NCI-H2107 (cell line): ENCODE measurements around the gene KIF3C.
"Not testable (repeated sequence)": the region's sequence is repeated elsewhere in the genome, so short reads cannot be mapped to it uniquely, and the experiment has no call there.

ENCODE experiments used
- DNase-seq: peaks from one replicate; lab custom pipeline; 2025; lab: John Stamatoyannopoulos, UW

Gene KIF3C

DNA sequence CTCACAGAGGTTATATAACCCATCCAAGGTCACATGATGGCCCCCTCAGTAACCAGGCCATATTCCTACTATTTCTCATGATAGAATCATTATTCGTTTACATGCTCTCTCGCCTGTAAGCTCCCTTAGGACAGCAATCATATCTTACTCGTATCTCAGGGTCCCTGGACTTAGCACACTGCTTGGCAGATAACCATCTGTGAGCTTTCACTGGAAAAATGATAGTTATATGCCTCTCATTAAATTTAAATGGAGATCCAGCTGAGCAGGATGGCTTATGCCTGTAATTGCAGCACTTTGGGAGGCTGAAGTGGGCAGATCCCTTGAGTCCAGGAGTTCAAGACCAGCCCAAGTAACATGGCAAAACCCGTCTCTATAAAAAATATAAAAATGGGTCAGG, 21.9 kb downstream of the KIF3C start:
- no peak for DNase-seq

DNA sequence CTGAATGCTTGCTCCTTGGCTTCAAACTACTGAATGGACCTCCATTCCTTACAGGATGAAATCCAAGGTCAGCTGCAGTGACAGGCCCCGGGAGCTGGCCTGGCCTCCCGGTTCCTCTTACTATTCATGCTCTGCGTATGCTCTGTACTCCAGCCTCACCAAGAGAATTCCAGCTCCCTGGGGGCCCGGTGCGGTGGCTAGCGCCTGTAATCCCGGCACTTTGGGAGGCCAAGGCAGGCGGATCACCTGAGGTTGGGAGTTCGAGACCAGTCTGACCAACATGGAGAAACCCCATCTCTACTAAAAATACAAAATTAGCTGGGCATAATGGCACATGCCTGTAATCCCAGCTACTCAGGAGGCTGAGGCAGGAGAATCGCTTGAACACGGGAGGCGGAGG, 23.7 kb downstream of the KIF3C start:
- DNase-seq: not testable (repeated sequence)

DNA sequence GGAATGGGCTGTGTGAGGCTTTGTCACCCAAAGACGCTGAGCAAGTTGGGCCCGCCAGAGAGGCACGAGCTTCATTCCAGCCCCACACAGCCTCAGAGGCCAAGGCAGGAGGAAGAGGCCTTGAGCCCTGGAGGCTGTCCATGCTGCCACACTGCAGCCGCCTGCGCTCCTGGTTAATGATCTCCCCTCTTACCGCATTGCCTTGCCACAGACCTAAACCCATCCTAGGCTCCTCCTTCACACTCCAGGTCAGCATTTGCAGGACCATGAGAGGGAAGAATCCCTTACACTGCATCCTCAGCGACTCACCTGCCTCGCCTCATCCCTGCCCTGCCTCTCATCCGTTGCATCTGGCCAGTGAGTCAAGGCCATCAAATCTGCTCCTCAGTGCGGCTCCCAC, 24.6 kb downstream of the KIF3C start:
- DNase-seq: no peak

DNA sequence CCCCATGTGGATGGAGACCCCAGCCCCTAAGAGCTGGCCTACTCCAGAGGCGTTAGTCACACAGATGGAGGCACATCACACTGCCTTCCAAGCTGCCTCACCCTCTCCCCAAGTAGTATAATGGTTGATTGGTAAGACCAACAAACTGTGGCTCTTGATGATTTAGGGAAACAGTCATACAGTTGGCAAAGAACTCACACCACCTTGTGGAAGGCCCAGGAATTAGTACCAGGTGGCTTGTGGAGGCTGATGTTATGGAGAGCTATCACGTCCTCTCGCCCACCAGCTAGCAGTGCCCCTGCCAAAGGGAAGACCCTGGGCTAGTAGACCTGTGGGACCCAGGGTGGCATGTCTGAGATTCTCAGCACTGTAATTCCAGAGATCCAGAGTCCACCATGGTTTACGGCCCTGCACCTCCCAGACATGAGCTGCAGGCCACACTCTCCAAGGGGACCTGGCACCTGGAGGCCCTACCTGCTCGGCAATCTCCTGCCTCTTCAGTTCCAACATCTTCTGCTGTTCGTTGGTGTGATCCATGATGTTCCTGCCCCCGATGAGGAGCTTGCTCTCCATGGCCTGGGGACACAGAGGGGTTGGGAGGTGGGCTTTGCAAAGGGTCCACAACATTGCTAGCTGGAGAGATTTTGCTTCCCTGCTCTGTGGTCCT, 26.3 kb downstream of the KIF3C start:
- DNase-seq: no peak

DNA sequence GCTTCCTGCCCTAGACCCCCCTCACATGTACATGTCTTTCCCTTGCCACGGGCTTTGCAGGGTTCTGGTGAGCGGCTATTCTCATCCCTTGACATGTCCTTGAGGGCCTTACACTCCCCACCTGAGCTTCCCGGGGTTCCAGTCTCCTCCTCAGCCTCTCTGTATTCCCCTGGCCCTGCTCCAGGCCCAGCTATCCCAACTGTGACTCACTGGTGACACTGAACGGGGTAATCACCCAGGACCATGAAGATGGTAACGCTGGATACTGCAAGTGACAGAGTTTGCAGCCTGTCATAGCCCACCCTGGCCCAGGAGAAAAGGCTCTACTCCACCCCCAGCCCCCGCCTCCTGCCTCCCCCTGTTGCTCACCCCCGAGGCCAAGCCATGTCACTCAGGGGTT, 27.3 kb downstream of the KIF3C start:
- no peak for DNase-seq

DNA sequence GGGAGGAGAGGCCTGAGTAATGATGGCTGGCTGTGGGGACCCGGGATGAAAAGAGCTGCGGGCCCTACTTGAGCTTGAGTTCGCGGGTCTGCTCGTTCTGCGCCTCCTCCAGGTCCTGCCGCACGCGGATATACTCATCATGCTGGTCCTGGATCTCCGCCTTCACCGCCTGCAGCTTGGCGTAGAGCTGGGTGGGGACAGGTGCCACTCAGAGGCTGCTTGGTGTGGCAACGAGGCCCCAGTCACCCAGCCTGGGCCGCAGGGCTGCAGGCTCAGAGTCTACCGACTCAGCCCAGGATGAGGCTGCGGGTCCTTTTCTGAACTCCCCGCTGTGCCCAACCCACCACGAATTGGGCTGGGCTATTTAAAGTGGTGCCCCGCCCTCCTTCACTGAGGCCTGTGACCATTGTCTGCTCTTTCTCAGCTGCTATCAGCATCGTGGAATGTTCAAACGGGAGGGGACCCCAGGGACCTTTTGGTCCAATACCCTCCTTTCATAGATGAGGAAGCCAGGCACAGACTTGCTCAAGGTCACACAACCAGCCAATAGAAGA, 28.0 kb downstream of the KIF3C start:
- no peak for DNase-seq

DNA sequence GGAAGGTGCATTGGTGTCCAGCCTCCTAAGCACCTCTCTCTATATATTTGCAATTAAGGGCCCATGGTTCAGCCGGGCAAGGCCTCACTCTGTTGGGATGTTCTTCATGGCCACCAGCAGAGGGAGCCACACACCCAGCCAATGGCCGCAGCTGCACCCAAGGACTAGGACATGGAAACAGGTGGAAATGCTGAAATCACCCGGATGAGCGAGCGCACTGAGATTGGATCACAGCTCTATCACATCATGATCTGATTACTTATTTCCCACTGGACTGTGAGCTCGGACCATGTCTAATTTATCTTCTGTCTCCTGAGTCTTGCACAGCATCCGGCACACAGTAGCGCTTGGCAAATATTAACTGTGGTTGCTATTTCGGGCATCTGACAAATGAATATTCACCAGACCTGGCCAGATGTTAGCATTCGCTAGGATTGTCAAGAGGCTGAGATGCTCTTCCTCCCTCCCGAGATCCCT, 31.2 kb downstream of the KIF3C start:
- DNase-seq: peak; percentile 82

DNA sequence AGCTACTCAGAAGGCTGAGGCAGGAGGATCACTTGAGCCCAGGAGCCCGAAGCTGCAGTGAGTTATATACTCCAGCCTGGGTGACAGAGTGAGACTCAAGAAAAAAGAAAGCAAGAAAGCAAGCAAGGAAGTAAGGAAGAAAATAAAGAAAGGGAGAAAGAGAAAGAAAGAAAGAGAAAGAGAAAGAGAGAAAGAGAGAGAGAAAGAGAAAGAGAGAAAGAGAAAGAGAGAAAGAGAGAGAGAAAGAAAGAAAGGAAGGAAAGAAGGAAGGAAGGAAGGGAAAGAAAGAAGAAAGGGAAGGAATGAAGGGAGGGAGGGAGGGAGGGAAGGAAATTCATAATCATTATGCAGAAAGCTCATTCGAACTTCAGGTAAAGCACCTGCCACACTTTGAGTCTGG, 33.9 kb downstream of the KIF3C start:
- DNase-seq: no peak

DNA sequence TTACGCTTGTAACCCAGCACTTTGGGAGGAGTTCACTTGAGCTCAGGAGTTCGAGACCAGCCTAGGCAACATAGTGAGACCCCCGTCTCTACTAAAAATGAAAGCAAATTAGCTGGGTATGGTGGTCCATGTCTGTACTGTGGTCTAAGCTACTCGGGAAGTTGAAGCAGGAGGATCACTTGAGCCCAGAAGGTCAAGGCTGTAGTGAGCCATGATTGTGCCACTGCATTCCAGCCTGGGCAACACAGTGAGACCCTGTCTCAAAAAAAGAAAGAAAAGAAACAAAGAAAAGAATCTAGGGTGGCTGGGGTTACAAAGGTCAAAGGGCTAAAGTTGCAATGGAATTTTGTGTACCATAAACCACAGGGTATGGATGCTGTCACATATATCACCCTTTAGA, 41.3 kb downstream of the KIF3C start:
- no peak for DNase-seq

DNA sequence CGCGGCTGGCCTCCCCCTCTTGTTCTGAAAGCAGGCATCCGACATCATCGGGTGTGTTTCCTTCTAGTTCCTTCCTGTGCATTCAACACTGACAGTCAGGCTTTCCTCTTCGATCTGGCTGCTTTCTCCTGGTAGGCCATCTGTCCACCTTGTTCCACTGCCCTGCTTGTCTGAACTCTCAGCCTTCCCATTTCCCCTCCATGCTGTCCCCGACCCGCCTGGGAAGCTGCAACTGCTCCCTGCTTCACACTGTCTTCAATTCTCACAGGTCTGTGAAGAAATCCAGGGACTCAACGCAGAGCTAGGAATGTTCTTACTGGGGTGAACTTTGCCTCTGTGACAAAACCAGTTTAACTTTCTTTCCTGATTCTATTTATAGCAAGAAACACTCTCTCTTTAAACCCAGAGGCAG, 43.0 kb downstream of the KIF3C start:
- DNase-seq: no peak

DNA sequence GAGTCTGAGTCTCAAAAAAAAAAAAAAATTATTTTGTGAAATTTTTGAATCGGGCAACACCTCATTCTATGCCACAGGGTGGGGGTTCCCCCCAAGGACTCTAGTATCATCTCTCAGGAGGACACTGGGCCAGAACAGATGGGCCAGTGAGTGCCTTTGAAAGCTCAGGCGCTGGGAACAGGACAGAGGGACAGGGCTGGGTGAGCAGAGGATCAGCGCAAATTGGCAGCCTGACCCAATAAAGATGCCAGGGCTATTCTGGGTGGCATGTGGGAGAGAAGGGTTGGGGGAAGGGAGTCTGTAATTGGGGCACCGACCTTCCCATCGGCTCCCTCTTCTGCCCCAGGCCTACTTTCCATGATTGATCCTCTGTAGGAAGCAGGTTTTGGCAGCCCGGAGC, 44.0 kb downstream of the KIF3C start:
- DNase-seq: no peak

DNA sequence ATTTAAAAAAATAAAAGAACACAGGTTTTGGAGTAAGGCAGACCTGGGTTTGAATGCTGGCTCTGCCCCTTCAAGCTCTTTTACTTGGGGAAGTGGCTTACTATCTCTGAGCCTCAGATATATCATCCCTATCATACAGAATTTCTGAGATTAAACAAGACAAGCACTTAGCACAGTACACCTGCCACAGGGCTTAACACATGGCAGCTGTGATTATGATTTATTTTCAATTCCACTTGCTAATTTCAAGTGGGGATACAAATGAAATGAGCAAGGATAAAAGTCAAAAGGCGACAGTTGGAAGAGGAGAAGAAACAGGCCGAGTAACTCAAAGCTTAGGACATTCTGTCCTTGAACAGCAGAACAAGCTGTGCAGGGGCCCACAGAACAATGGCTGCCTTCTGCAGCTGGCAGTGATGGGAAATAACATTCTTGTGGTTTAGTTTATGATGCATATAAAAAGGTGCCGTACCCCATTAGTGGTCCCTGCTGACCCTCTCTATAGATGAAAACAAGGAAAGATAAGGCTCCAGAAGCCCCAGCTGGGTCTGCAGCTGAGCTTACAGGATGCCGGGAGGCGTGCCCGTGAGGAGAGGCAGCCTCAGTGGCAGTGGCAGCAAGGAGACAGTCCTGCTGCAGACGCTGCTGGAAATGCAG, 45.3 kb downstream of the KIF3C start:
- peak; percentile 40 for DNase-seq

DNA sequence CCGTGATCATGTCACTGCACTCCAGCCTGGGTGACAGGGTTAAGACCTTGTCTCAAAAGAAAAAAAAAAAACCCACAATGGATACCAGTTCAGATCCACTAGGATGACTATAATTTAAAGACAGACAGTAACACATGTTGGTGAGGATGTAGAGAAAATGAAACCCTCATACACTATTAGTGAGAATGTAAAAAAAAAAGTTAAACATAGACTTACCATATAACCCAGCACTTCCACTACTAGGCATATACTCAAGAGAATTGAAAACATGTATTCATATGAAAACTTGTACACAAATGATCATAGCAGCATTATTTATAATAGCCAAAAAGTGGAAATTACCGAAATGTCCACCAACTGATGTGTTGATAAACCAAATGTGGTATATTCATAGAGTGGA, 48.7 kb downstream of the KIF3C start:
- DNase-seq: no peak

DNA sequence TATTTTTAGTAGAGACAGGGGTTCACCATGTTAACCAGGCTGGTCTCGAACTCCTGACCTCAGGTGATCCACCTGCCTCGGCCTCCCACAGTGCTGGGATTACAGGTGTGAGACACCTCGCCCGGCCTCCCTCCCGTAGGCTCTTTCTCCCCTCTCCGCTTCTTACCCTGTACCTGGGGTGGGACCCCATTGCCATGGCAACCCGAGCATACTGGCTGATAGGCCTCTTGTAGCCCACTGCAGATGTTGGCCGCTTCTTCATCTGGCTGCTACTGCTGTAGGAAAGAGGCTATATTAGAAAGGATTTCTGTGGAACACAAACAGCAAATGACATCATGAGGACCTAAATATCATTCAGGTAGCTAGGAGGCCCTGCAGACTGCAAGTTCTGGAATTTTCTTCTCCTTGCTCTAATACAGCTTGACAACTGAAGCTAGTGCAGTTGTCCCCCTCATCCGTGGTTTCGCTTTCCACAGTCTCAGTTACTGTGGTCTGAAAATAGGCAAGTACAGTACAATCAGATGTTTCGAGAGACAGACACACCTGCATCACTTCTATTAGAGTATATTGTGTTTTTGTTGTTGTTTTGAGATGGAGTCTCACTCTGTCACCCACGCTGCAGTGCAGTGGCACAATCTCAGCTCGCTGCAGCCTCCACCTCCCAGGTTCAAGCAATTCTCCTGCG, 52.4 kb downstream of the KIF3C start:
- DNase-seq: no peak

DNA sequence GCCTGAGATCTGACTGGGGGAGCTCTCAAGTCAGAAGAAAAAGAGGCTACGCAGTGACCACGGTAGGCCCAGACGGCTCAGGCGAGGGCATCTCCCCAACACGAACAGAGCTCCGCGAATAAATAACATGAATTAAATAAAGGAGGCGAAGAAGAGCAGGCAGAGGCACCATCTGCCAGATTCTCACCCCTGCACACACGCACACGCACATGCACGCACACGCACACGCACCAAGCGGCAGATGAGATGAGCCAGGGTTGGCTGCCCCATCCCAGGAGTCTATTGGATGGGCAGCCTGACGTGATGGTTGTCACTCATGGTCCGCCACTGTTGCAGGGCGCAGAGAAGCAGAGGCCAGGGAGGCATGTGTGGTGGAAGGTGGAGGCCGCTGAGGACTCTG, 53.6 kb downstream of the KIF3C start:
- DNase-seq: no peak

DNA sequence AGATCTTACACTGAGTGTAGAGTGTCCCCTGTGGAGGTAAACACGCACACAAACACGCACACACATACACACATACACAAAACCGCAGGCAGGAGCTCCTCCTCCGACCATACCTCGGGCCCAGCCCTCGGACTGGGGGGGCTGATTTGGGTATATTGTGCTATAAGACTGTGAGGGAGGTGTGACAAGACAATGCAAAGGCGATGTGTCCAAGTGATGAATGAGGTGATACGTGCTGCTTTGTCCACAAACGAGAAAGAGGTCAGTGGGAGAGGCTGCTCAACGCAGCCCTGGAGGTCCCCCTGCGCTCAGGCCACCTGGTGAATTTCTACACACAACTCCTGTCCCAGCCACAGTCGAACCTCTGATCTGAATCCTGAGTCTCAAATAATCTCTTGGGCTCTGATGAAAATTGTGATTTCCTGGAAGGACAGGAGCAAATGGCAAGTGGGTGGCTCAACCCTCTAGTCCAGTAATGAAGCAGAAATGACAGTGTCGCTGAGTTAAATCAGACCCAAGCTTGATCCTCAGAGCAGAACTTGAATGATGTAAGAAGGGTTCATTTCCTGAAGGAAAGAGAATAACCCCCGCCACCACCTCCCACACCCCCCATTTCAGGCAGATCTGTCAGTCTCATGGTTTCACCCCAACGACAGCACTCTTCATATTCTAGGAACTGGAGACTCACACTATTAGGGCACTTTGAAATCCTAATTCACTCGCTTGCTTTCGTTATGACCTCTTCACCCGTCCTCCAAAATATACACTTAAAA, 55.1 kb downstream of the KIF3C start:
- no peak for DNase-seq

DNA sequence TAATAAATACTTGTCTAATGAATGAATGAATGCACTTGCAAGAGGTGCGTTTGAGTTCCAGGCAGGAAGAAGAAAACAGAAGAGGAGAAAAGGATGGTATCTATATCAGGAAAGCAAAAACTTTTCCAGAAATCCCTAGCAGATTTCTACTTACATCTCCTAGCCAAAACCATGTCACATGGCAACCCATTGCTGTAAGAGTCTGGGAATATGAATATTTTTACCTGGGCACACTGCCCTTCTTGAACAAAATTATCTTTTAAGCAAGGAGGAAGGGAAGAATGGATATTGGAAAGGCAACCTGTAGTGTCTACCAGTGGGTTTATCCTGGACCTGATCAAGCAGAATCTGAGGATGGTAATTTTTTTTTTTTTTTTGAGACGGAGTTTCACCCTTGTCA, 59.8 kb downstream of the KIF3C start:
- DNase-seq: no peak

DNA sequence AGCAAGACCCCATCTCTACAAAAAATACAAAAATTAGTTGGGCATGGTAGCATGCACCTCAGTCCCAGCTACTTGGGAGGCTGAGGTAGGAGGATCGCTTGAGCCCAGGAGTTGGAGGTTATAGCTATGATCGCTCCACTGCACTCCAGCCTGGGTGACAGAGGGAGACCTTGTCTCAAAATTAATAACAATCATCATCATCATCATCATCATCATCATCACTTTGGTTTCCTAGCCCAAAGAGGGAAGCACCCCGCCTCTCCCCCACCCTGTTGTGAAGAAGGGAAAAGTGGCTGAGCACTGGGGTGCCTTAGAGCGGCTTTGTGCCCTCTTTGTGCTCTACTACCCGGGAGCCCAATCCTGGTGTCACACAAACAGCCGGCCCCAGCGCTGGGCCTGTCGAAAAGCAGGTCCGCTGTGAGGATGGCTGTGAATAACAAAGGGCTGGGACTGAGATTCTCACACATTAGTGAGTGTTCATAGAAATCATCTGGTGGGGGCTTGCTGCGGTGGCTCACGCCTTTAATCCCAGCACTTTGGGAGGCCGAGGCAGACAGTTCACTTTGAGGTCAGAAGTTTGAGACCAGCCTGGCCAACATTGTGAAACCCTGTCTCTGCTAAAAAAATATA, 61.4 kb downstream of the KIF3C start:
- no peak for DNase-seq

DNA sequence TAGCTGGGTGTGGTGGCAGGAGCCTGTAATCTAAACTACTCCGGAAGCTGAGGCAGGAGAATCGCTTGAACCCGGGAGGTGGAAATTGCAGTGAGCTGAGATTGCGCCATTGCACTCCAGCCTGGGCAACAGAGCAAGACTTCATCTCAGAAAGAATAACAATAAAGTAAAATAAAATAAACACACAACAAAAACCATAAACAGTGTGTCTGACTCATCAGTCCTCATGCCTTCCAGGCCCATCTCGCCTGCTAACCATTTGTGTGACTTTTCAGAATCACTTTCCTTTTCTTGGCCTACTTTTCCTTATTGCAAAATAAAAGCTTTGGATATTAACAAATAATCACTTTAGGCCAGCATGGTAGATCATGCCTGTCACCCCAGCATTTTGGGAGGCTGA, 62.0 kb downstream of the KIF3C start:
- no peak for DNase-seq

DNA sequence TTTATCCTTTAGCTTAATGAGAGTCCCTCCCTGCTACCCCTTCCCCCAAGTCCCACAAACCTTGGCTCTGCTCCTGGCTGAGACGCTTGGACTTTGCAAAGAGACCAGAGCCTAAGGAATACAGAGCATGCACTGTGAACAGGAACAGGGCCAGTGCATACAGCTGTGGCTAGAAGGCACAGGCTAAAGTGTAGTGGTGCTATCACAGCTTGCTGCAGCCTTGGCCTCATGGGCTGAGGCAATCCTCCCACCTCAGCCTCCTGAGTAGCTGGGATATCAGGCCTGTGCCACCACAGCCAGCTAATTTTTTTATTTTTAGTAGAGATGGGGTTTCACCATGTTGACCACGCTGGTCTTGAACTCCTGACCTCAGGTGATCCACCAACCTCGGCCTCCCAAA, 64.5 kb downstream of the KIF3C start:
- DNase-seq: no peak

DNA sequence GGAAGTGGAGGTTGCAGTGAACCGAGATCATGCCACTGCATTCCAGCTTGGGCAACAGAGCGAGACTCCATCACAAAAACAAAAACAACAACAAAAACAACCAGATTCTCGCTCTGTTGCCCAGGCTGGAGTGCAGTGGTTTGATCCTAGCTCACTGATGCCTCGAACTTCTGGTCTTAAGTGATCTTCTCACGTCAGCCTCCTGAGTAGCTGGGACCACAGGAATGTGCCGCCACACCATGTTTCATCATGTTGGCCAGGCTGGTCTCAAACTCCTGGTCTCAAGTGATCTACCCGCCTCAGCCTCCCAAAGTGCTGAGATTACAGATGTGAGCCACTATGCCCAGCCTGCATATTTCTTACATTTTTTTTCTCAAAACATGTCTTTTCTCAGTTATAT, 64.9 kb downstream of the KIF3C start:
- DNase-seq: not testable (repeated sequence)
